Stimulated activated CD4-positive, alpha-beta T cell treated with anti-CD3 and anti-CD28 coated beads, Interleukin-2, amount 100 ng/mL, for 24 hours (primary cell): ENCODE results near the gene ANKS1A.
A peak's percentile ranks its signal among the peaks of the same experiment; 100 is the strongest.
"Not testable (repeated sequence)": the region's sequence is repeated elsewhere in the genome, so short reads cannot be mapped to it uniquely, and the experiment has no call there.

ENCODE experiments used
- DNase-seq, 2 donors: peaks; one replicate each; pipeline ENCODE4 v3.0.0-alpha.2; 2020

The ANKS1A gene

DNA sequence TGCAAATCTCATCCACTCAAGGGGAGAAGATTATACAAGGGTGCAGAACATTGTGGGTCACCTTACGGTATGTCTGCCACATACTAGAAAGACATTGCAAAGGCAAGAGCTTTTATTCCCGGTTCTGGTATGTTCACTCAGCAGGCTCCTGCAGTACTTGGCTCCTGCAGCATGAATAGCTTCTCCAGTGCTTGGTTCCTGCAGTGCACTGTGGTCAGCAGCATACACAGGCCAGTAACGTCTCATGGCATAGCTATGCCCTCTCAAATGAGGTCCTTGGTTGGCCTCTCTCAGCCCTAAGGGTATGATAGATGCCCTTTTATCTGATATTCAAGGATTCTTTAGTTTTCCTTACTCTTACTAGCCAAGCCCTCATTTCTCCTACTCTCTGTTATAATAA lies 239.4 kb downstream of the ANKS1A start:
- DNase-seq: no peak

DNA sequence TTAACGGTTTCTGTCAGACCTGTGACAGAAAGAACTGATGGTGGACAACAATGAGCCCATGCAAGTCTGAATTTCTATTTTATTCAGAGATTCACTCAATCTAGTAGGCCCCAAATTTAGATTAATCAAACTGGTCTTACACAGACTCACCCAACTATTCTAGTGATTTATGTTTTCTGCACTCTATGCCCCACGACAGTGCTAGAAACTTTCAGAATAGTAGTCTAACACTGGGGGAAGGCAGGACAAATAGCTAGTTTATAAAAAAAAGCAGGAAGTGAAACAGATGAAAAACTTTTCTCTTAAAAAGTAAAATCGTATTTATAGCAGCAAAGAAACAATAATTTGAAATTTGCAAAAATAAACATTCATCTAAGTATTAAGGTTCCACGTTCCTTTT lies 247.1 kb downstream of the ANKS1A start:
- no peak for DNase-seq

DNA sequence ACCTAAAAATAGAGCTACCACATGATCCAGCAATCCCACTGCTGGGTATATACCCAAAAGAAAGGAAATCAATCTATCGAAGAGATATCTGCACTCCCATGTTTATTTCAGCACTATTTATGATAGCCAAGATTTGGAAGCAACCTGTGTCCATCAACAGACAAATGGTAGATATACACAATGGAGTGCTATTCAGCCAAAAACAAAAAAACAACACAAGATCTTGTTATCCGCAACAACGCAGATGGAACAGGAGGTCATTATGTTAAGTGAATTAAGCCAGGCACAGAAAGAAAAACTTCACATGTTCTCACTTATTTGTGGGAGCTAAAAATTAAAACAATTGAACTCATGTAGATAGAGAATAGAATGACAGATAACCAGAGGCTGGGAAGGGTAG lies 249.1 kb downstream of the ANKS1A start:
- DNase-seq: not testable (repeated sequence)

DNA sequence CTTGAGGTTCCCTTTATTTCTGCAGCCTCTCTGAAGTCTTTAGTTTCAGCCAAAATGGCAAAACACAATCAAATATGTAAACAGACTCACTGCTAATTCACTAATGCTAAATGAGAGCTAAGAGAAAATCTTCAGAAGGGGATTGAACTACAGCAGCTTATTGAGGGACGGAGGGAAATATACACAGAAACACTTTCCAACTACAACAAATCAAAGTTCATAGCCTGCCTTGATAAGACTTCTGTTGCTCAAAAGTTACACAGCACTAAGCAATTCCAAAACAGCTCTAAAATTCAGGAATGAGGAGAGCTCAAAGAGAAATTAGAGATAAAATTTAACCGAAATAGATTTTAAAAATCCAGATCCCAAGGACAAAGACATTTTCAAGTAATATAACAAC lies 250.4 kb downstream of the ANKS1A start:
- no peak for DNase-seq

DNA sequence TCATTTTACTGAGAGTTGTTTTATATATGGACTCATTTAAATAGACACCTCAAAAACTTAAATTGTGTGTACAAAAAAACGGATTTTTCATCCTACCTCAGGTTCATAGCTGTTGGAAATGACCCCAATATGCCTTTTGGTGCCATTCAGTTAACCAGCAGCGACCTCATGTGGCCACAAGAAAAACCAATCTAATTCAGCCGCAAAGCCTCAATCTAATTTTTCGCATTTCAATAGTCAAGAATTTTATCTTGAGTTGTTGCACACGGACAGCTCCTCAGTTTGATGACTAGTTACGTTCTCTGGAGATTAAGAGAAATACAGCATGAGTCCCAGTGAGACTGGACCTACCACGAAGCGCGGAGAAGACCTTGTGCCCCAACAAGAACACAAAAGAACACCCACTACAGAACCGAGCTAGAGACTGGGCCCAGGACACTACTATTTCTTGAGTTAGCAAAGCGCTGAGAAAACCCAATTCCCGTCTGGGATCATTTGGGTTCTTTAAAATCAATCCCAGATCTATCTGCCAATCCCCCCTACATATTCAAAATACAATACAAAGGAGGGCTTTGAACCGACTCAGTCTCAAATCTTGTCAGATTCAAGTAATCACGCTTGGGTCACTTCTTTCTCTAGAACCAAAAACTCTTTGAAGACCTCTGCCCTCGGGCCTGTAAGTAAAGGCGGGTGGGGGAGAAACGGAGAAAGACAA lies 251.0 kb downstream of the ANKS1A start:
- peak; percentile 47 to 50 for DNase-seq

DNA sequence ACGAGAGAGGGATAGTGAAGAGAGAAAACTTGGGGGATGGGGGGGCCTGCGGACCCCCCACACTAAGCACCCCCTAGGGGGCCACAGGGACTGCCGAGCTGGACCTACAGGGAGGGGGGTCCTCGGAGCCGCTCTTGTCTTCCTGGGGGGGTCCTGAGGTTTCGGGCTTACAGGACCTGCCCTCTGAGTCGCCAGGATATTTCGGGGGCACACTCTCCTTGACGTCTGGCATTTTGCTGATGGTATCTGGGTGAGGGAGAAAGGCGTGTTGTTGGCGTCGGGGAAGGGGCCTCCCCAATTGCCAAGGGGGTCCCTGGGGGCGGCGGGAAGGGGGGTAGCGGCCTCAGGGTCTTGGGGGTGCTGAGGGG lies 251.6 kb downstream of the ANKS1A start:
- no peak for DNase-seq
